Measurements from ENCODE around the gene MYL12A. TPM values are rescaled to one million over a fixed set of nuclear protein-coding genes. Genes with fewer than 3 reads are reported as not detected.

MYL12A gene
- total and polyA plus RNA-seq, 2 of the 13 experiments (the other 11 are each of a cell fraction or from before 2014, with no cell fraction given) = 261 to 277 TPM

DNA sequence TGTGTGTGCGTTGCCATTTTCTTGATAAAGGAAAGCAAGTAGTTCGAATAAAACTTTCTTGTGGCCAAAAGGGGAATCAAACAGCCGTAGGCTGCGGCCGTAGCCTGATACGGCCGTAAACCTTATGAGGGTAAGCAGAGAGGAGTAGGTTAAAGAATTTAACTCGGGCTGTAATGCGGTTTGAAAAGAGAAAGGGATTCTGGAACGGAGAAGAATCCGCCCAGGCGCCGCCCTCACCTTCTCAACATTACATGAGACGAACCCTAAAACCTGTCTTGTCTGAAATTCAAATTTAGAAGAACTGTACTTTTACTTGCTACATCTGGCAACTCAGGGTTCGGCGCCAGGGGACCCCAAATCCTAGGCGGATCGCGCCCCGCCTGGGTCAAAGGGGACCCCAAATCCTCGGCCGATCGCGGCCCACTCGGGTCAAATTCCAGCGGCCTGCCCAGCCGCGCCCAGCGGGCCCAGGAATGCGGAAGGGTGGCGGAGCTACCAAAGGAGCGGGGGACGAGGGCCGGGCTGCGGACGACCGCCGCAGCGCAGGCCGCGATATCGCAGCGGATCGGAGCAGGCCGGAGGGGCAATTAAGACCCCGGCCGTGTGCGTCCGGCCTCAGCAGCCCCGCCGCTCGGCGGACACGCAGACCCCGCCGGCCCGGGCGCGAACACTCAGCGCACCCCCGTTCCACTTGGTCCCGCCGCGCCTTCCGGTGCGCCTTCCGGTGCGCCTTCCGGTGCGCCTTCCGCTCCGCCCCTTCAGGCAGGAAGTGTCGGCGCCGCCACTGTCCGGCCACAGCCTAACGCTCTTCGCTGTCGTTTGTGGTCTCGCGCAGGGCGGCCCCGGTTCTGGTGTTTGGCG lies 14.0 kb downstream of the MYL12A start, which contains the start of gene MYL12B (continued):
- peak; percentile 96 for TF ChIP-seq ELF1 (CRISPR knock-in tag; IDR thresholded peaks at IDR 0.05)
- no peak for TF ChIP-seq SNAPC2 (CRISPR knock-in tag; IDR thresholded peaks at IDR 0.05)
- TF ChIP-seq, protein P1, sequence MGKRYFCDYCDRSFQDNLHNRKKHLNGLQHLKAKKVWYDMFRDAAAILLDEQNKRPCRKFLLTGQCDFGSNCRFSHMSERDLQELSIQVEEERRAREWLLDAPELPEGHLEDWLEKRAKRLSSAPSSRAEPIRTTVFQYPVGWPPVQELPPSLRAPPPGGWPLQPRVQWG (CRISPR knock-in tag; IDR thresholded peaks at IDR 0.05; ENCODE audit: borderline replicate concordance, low read depth) = no peak
- TF ChIP-seq ATF7-NPFF (CRISPR knock-in tag; IDR thresholded peaks at IDR 0.05; ENCODE audit: low read depth) = peak; percentile 89
- no peak for TF ChIP-seq HOXA7 (CRISPR knock-in tag; IDR thresholded peaks at IDR 0.05)
- TF ChIP-seq ZBTB38 (CRISPR knock-in tag; IDR thresholded peaks at IDR 0.05) = 0 out of 2 replicates have a peak, but pooled peaks have one; percentile 55
- TF ChIP-seq ZNF83 (CRISPR knock-in tag; IDR thresholded peaks at IDR 0.05; ENCODE audit: borderline replicate concordance) = no peak
- TF ChIP-seq SIX1 (CRISPR knock-in tag; IDR thresholded peaks at IDR 0.05; ENCODE audit: borderline replicate concordance) = peak; percentile 51; the same call in 1 of the 2 replicates
- TF ChIP-seq, protein P2, sequence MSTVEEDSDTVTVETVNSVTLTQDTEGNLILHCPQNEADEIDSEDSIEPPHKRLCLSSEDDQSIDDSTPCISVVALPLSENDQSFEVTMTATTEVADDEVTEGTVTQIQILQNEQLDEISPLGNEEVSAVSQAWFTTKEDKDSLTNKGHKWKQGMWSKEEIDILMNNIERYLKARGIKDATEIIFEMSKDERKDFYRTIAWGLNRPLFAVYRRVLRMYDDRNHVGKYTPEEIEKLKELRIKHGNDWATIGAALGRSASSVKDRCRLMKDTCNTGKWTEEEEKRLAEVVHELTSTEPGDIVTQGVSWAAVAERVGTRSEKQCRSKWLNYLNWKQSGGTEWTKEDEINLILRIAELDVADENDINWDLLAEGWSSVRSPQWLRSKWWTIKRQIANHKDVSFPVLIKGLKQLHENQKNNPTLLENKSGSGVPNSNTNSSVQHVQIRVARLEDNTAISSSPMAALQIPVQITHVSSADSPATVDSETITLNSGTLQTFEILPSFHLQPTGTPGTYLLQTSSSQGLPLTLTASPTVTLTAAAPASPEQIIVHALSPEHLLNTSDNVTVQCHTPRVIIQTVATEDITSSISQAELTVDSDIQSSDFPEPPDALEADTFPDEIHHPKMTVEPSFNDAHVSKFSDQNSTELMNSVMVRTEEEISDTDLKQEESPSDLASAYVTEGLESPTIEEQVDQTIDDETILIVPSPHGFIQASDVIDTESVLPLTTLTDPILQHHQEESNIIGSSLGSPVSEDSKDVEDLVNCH (CRISPR knock-in tag; IDR thresholded peaks at IDR 0.05) = no peak
- peak; percentile 71; the same call in 1 of the 2 replicates for TF ChIP-seq ZNF543 (CRISPR knock-in tag; IDR thresholded peaks at IDR 0.05)
- TF ChIP-seq ZBTB3 (CRISPR knock-in tag; IDR thresholded peaks at IDR 0.05; ENCODE audit: borderline replicate concordance, low read depth) = no peak
- TF ChIP-seq TAF1 (CRISPR knock-in tag; IDR thresholded peaks at IDR 0.05) = peak; percentile 82
- TF ChIP-seq HDAC2 (CRISPR knock-in tag; IDR thresholded peaks at IDR 0.05) = peak; percentile 31; the same call in 1 of the 2 replicates
- TF ChIP-seq, protein P3, sequence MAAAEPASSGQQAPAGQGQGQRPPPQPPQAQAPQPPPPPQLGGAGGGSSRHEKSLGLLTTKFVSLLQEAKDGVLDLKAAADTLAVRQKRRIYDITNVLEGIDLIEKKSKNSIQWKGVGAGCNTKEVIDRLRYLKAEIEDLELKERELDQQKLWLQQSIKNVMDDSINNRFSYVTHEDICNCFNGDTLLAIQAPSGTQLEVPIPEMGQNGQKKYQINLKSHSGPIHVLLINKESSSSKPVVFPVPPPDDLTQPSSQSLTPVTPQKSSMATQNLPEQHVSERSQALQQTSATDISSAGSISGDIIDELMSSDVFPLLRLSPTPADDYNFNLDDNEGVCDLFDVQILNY (CRISPR knock-in tag; conservative IDR thresholded peaks at IDR 0.05) = peak; percentile 46
- TF ChIP-seq SNAI1 (CRISPR knock-in tag; IDR thresholded peaks at IDR 0.05; ENCODE audit: borderline replicate concordance) = no peak
- TF ChIP-seq, protein P4, sequence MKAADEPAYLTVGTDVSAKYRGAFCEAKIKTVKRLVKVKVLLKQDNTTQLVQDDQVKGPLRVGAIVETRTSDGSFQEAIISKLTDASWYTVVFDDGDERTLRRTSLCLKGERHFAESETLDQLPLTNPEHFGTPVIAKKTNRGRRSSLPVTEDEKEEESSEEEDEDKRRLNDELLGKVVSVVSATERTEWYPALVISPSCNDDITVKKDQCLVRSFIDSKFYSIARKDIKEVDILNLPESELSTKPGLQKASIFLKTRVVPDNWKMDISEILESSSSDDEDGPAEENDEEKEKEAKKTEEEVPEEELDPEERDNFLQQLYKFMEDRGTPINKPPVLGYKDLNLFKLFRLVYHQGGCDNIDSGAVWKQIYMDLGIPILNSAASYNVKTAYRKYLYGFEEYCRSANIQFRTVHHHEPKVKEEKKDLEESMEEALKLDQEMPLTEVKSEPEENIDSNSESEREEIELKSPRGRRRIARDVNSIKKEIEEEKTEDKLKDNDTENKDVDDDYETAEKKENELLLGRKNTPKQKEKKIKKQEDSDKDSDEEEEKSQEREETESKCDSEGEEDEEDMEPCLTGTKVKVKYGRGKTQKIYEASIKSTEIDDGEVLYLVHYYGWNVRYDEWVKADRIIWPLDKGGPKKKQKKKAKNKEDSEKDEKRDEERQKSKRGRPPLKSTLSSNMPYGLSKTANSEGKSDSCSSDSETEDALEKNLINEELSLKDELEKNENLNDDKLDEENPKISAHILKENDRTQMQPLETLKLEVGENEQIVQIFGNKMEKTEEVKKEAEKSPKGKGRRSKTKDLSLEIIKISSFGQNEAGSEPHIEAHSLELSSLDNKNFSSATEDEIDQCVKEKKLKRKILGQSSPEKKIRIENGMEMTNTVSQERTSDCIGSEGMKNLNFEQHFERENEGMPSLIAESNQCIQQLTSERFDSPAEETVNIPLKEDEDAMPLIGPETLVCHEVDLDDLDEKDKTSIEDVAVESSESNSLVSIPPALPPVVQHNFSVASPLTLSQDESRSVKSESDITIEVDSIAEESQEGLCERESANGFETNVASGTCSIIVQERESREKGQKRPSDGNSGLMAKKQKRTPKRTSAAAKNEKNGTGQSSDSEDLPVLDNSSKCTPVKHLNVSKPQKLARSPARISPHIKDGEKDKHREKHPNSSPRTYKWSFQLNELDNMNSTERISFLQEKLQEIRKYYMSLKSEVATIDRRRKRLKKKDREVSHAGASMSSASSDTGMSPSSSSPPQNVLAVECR (CRISPR knock-in tag; IDR thresholded peaks at IDR 0.05; ENCODE audit: borderline replicate concordance) = peak; percentile 97
- TF ChIP-seq, protein P5, sequence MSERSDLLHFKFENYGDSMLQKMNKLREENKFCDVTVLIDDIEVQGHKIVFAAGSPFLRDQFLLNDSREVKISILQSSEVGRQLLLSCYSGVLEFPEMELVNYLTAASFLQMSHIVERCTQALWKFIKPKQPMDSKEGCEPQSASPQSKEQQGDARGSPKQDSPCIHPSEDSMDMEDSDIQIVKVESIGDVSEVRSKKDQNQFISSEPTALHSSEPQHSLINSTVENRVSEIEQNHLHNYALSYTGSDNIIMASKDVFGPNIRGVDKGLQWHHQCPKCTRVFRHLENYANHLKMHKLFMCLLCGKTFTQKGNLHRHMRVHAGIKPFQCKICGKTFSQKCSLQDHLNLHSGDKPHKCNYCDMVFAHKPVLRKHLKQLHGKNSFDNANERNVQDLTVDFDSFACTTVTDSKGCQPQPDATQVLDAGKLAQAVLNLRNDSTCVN (CRISPR knock-in tag; IDR thresholded peaks at IDR 0.05; ENCODE audit: borderline replicate concordance) = no peak
- TF ChIP-seq ZMYM4 (CRISPR knock-in tag; IDR thresholded peaks at IDR 0.05) = peak; percentile 70
- no peak for TF ChIP-seq SUZ12 (IDR thresholded peaks at IDR 0.05; ENCODE audit: low read depth, low read length)
- peak; percentile 52; the same call in 1 of the 2 replicates for TF ChIP-seq HCFC1 (IDR thresholded peaks at IDR 0.05; ENCODE audit: low read depth, low read length)
